Measurements from ENCODE around the gene CBARP. TPM values are rescaled to one million over a fixed set of nuclear protein-coding genes. Genes with fewer than 3 reads are reported as not detected.

The CBARP gene
- total RNA-seq, 2 experiments from 2014 or later: 0.09 to 0.13 TPM

GRCh38 chr19:1252821-1253513 is 15.2 kb upstream of the CBARP start:
- Histone ChIP-seq H2AFZ (ENCODE audit: low read length) (no peak overlapping the region), H3K36me3 (ENCODE audit: insufficient read depth, low read length) (peaks cover 73% of the 10 kb centered on the region), H3K9me2 (ENCODE audit: insufficient read depth, low read length) (no peaks in the 10 kb centered on the region), H3K79me2 (ENCODE audit: insufficient read depth, low read depth, low read length) (peaks cover 40% of the 10 kb centered on the region; the same call in 1 of the 2 replicates), H3K9me3 (ENCODE audit: low read length) (no peaks in the 10 kb centered on the region), H4K20me1 (ENCODE audit: insufficient read depth, low read length) (0 out of 2 replicates have a peak, but pooled peaks cover 7% of the 10 kb centered on the region), H3K4me1 (ENCODE audit: insufficient read depth, low read length, poor library complexity, severe bottlenecking) (peaks cover 36% of the 10 kb centered on the region), H3K4me3 (ENCODE audit: low read depth, low read length, poor library complexity, severe bottlenecking) (peak overlapping the region; percentile 97), H3K27ac (ENCODE audit: low read depth, low read length, poor library complexity, severe bottlenecking) (peak overlapping the region; percentile 87), H3K4me2 (ENCODE audit: low read length) (peak overlapping the region; percentile 100)
- BruUV-seq (replicated peaks): no TSS peak
- TF ChIP-seq CTCF (conservative IDR thresholded peaks at IDR 0.05; ENCODE audit: low read length) (peak; percentile 42; the same call in 1 of the 2 replicates), EZH2phosphoT487 (IDR thresholded peaks at IDR 0.05; ENCODE audit: borderline replicate concordance, low read depth, low read length) (no peak)
- DNase-seq (ENCODE audit: low spot score): peak; percentile 76
- intact Hi-C loops (cut with micrococcal nuclease; ENCODE audit: unreplicated experiment): loop anchor here (1.0 kb wide), 1 partner anchor 8 kb away; no protein-coding TSS in a partner anchor
- CTCF ChIA-PET (ENCODE audit: unreplicated experiment): interaction anchor here (0.7 kb wide), 1 partner anchor 10 kb away, joined by 5 read pairs; no protein-coding TSS in a partner anchor
- POLR2A ChIA-PET: interaction anchor here (1.1 to 1.7 kb wide), 3 partner anchors 9 to 22 kb away, joined by 3 to 13 read pairs (median 3); partner anchors contain the start of genes CIRBP and FAM174C

GRCh38 chr19:1252221-1252820 is 14.5 kb upstream of the CBARP start:
- intact Hi-C loops (cut with micrococcal nuclease; ENCODE audit: unreplicated experiment): no loop called here
- no peak for TF ChIP-seq EZH2phosphoT487 (IDR thresholded peaks at IDR 0.05; ENCODE audit: borderline replicate concordance, low read depth, low read length)
- TF ChIP-seq CTCF (conservative IDR thresholded peaks at IDR 0.05; ENCODE audit: low read length): no peak
- Histone ChIP-seq H3K27ac (ENCODE audit: low read depth, low read length, poor library complexity, severe bottlenecking) (peak overlapping the region; percentile 87), H3K9me2 (ENCODE audit: insufficient read depth, low read length) (no peaks in the 10 kb centered on the region), H3K36me3 (ENCODE audit: insufficient read depth, low read length) (peaks cover 67% of the 10 kb centered on the region), H3K4me1 (ENCODE audit: insufficient read depth, low read length, poor library complexity, severe bottlenecking) (peaks cover 36% of the 10 kb centered on the region), H3K4me2 (ENCODE audit: low read length) (peak overlapping the region; percentile 100), H2AFZ (ENCODE audit: low read length) (no peak overlapping the region), H3K79me2 (ENCODE audit: insufficient read depth, low read depth, low read length) (peaks cover 37% of the 10 kb centered on the region; the same call in 1 of the 2 replicates), H3K9me3 (ENCODE audit: low read length) (no peaks in the 10 kb centered on the region), H4K20me1 (ENCODE audit: insufficient read depth, low read length) (0 out of 2 replicates have a peak, but pooled peaks cover 7% of the 10 kb centered on the region), H3K4me3 (ENCODE audit: low read depth, low read length, poor library complexity, severe bottlenecking) (peak overlapping the region; percentile 97)
- ChIA-PET POLR2A (interaction anchor here (0.7 to 1.7 kb wide), 5 partner anchors 9 to 536 kb away, joined by 3 to 13 read pairs (median 3); partner anchors contain the start of genes CIRBP and FAM174C), CTCF (ENCODE audit: unreplicated experiment) (interaction anchor here (0.7 kb wide), 1 partner anchor 10 kb away, joined by 5 read pairs; no protein-coding TSS in a partner anchor)
- DNase-seq (ENCODE audit: low spot score): peak; percentile 64
- BruUV-seq (replicated peaks): no TSS peak

Measured in OCI-LY7 (cell line).